Adipose tissue (tissue), 3 donors: ENCODE data around the gene CACNA1C. TPM values are rescaled to one million over a fixed set of nuclear protein-coding genes. Genes with fewer than 3 reads are reported as not detected.

ENCODE experiments used
- H3K27ac ChIP-seq: one replicate; pipeline ENCODE4 v1.5.1; 2013; ENCODE audit warnings: low read depth, low read length
- WGBS, 3 donors: extraction: QIAGEN DNeasy Blood & Tissue Kit; methylation state at CpG; one replicate each; pipeline ENCODE4 v1.1.7; 2013; 5-methylcytosine and 5-hydroxymethylcytosine counted together
- polyA plus RNA-seq, 3 donors: library from polyadenylated mRNA; stranded (reverse); fragments of 200-250 nt; gene quantifications; one replicate each; pipeline ENCODE4 v1.2.3, GENCODE V29; 2013
- donor health status: healthy with polysubstance abuse.
- donor health status: Bipolar disorder and iron deficiency.
- donor health status: healthy.

The CACNA1C gene
- polyA plus RNA-seq, 3 donors: 0.72 to 8.1 (median 1.4) TPM

DNA sequence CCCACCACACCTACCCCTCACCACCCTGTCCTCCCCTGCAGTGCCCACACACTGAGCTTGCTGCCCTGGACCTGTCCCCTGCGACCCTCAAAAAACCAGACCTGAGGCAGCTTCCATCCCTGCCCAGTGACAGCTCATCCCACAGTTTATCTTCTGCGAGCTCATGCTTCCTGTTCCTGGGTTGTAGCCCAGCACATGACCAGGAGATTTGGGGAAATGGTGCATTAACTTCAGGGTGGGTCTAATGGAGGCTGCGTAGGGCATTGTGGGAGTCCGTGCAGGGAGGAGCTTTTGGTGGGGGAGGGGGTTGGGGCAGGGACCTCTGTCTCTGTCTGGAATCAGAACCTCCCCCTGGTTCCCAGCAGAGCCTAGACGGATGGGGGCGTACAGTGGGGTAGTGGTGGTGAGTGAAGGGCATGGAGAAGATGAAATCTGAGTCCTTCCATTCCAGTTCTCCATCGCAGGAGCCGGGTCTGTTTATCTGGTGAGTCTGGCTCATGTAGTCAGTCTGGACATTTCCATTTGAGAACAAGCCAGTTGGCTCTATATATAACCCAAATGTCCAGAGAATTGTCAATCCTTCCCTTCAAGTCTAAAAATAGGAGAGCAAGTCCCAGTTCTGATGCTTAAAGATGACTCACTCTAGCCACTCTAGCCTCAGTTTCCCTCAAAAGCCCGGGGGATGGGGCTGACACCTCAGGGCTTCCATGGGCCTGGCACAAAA lies 270.9 kb downstream of the CACNA1C start:
- WGBS, 3 donors: 57 to 69% (median 59%) methylated on average over 9 of the region's 9 CpGs
- H3K27ac ChIP-seq: no peak overlapping the region

- no peak overlapping the region for H3K27ac ChIP-seq
Measured at GRCh38 chr12:2324387-2324786, 271.6 kb downstream of the CACNA1C start.

GRCh38 chr12:2325519-2325918 lies 272.7 kb downstream of the CACNA1C start:
- no peak overlapping the region for H3K27ac ChIP-seq
- 55 to 75% (median 55%) methylated on average over 8 of the region's 8 CpGs for WGBS, 3 donors

More at GRCh38 chr12:2324387-2324786, 271.6 kb downstream of the CACNA1C start:
- 31 to 63% (median 50%) methylated on average over 9 of the region's 9 CpGs for WGBS, 3 donors

DNA sequence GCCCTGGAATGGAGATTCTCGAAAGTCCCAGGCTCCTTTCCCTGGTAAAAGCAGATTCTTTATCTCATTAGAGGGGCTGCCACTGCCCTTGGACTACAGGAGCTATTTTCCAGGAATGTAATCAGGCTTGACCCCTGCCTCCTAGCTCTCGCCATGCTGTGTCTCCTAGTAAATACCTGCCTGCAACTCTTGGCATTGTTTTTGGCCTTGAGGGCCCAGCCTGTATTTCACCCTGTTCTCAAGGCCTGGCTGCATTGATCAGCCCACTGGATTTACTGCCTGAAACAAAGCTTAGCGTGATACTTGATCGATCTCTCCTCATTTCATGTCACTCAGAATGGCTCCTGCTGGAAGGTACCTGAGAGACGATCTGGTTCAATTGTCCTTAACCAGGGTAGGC lies 273.7 kb downstream of the CACNA1C start:
- H3K27ac ChIP-seq: no peak overlapping the region
- 34 to 96% (median 92%) methylated on average over 5 of the region's 5 CpGs for WGBS, 3 donors

DNA sequence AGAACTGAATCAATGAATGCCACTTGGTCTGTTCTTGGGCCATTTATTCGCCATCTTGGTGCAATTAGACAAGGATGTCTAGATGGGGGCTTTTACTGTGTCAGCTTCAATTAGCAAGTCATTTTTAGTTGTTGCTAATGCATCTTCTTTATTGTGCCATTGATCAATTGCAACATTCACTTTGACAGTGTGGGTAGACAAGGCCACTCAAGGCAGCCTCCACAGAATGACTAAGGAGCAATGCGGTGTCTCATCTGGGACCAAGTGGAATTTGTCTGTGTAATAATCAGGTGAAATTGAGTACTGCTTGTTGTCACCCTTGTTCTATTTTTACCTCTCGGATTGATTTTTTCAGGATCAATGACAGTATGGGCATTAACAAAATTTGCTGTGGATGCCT lies 275.9 kb downstream of the CACNA1C start:
- H3K27ac ChIP-seq: no peak overlapping the region
- WGBS, 3 donors: 88 to 98% (median 96%) methylated on average over 3 of the region's 3 CpGs

GRCh38 chr12:2329661-2330210 lies 276.9 kb downstream of the CACNA1C start:
- H3K27ac ChIP-seq: no peak overlapping the region
- WGBS, 3 donors: 82 to 87% (median 83%) methylated on average over 7 of the region's 7 CpGs

DNA sequence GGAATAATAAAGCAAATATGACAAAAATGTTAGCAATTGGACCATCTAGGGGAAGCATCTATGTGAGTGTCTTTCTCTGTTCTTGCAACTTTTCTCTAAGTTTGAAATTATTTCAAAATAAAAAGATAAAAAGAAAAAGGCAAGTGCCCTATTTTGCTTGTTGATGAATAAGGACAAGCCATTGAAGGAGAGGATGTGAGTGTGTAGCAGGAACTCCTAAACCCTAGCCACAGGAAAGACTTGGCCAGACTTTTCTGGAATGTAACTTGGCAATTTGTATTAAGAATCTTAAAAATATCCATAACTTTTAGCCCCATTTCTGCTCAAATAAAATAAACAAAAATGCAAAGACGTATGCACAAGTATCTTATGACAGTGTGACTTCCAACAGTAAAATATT lies 279.4 kb downstream of the CACNA1C start:
- H3K27ac ChIP-seq: no peak overlapping the region

DNA sequence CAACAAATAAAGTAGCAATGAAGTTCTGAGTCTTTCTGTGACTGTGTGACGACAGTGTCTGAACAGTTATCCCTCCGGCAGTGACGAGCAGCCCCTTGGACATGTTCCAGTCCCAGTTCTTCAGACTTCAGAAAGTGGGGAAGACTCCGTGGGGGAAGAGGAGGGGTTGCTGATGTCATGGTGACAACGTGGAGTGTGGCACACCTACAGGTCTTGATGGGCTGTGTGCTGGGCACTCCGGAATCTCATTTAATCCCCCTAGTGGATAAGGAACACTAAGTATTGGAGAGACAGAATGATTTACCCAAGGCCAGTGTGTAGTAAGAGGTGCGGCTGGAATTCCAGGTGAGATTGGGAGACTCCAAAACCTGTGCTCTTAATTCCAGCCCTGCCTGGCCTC lies 280.2 kb downstream of the CACNA1C start:
- H3K27ac ChIP-seq: no peak overlapping the region
- WGBS, 3 donors: 53 to 68% (median 67%) methylated on average over 7 of the region's 7 CpGs

More for the DNA sequence above, 279.4 kb downstream of the CACNA1C start:
- WGBS, 3 donors: 48 to 71% (median 50%) methylated on average over 1 of the region's 1 CpG

DNA sequence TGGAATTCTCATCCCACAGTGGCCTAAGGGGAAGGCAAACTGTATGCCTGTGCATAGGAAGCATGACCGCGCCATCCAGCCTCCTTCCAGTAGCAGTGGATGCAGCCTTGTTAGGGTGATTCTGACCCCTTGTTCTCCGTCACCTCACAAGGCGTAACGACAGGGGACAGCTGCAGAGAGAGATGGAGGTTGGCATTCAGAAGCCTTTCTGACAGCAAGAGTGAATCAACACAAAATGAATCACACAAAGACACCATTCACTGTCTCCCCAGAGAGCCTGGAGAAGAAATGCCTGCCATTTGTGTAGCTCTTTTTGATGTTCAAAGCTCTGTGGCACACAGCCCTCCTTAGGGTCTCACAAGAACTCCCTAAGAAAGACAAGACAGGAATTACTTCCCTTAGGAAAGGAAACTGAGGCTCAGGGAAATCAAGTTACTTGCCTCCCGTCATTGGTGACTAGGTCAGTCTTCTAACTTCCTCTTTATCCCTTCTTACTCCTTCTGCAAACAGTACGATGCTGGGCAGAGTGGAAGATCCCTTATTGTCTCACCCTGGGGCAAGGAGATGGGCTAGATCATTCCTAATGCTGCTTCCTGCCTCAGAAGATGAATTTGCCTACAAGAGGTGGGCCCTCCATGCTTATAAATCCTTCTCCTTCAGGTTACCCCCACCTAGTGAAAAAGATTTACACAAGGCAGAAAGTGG lies 280.9 kb downstream of the CACNA1C start:
- 76 to 88% (median 83%) methylated on average over 7 of the region's 7 CpGs for WGBS, 3 donors
- no peak overlapping the region for H3K27ac ChIP-seq

DNA sequence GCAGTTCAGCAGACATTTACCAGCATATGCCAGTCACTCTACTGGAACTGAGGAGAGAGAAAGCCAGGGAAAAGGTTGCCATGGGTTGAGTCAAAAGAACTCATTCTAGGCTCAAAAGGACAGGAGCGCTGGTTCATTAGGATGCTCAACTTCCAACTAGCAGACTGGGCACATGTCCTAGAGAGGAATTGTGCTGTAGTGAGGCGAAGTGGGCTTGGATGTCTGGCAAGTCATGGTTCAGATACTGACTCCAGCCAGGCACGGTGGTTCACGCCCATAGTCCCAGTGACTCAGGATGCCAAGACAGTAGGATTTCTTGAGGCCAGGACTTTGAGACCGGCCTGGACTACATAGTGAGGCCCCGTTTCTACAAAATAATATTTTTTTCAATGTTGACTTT lies 281.5 kb downstream of the CACNA1C start:
- no peak overlapping the region for H3K27ac ChIP-seq
- WGBS, 3 donors: 93 to 96% (median 94%) methylated on average over 6 of the region's 6 CpGs

- 77 to 84% (median 79%) methylated on average over 4 of the region's 4 CpGs for WGBS, 3 donors
- no peak overlapping the region for H3K27ac ChIP-seq
Measured at GRCh38 chr12:2334689-2335088, 281.9 kb downstream of the CACNA1C start.

- WGBS, 3 donors: 41 to 72% (median 46%) methylated on average over 5 of the region's 5 CpGs
- H3K27ac ChIP-seq: no peak overlapping the region
Measured at GRCh38 chr12:2335109-2335508, 282.3 kb downstream of the CACNA1C start.

DNA sequence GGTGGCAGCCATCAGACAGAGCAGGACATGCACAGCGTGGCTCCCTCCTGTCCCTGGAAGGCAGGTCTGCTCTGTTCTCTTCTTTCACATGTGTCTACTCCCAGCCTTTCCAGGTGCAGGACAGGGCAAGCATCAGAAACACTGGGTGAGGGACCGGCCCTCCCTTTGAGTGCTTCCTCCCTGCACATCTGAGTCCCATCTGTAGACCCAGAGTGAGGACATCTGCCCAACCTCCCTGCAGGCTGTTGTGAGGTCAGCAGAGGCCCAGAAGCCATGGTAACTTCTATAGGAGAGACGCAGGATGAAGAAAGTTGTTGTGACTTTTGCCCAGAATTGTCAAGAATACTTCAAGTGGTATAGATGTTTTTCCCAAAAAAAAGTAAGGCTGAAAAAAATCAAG lies 282.7 kb downstream of the CACNA1C start:
- 64 to 87% (median 64%) methylated on average over 3 of the region's 3 CpGs for WGBS, 3 donors
- no peak overlapping the region for H3K27ac ChIP-seq

GRCh38 chr12:2335916-2336315 lies 283.1 kb downstream of the CACNA1C start:
- H3K27ac ChIP-seq: no peak overlapping the region
- WGBS, 3 donors: 63 to 75% (median 70%) methylated on average over 3 of the region's 3 CpGs

- WGBS, 3 donors: 31 to 82% (median 47%) methylated on average over 5 of the region's 5 CpGs
Measured at GRCh38 chr12:2336409-2336829, 283.6 kb downstream of the CACNA1C start.

DNA sequence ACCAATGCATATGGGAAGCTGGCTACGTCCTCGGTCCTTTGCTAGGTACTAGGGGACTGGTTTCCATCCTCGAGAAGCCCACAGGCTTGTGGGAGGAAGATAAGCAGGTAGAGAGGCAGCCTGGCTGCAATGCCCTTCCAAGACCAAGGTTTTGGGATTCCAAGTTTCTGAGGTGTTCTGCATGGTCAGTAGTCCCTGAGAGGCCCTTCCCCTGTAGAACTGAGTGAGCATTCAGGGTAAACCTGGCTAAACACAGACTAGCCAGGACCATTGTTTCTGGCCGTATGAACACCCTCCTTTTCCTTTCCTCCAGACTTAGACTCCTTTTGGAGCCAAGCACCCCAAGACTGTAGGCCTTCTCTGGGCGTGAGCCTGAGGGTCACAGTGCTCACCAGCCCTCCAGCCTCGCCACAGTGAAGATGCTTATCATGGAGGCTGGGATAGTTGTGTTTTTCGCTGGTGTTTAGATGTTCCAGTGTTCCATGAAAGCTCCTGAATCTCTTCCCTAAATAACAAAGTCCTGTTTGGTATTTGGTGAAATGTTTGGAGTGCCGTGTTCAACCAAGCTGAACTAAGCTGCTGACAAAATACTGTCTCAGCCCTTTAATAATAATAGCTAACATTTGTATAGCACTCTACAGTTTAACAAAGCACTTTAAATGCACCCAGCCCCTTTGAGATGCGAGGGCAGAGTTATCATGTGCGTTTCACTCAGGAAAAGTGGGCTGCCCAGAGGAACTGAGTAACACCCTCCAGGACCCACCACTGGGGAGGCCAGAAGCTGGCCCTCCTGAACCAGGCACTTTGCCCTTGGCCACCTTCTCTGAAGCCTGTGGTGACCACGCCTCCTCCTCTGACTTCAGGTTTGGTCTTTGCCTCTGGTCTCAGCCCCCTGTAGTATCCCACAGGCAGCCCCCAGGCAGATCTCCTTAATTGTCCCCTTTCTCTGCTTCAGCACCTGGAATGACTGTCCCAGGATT lies 284.5 kb downstream of the CACNA1C start:
- 90 to 93% (median 91%) methylated on average over 11 of the region's 11 CpGs for whole genome bisulfite sequencing, 3 donors

More at GRCh38 chr12:2336409-2336829, 283.6 kb downstream of the CACNA1C start:
- no peak overlapping the region for H3K27ac ChIP-seq

GRCh38 chr12:2338381-2338780 lies 285.6 kb downstream of the CACNA1C start:
- no peak overlapping the region for H3K27ac ChIP-seq

More for the DNA sequence above, 284.5 kb downstream of the CACNA1C start:
- H3K27ac ChIP-seq: no peak overlapping the region

DNA sequence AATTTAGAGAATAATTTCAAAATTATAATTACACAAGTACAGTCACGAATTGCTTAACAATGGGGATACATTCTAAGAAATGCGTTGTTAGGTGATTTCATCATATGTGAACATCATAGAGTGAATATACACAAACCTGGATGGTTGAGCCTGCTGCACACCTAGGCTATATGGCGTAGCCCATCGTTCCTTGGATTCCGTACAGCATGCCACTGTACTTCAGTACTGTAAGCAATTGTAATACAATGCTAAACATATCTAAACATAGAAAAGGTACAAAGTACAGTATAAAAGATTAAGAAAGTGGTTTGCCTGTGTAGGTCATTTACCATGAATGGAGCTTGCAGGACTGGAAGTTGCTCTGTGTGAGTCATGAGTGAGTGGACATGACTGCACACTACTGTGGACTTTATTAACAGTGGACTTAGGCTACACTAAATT lies 286.2 kb downstream of the CACNA1C start:
- WGBS, 3 donors: 74 to 84% (median 75%) methylated on average over 5 of the region's 5 CpGs

More at GRCh38 chr12:2338381-2338780, 285.6 kb downstream of the CACNA1C start:
- 93 to 94% (median 93%) methylated on average over 5 of the region's 5 CpGs for WGBS, 3 donors

More for the DNA sequence above, 286.2 kb downstream of the CACNA1C start:
- no peak overlapping the region for H3K27ac ChIP-seq
